Glomerular visceral epithelial cell (primary cell): ENCODE data around the gene D2HGDH.
"Not testable (repeated sequence)": the region's sequence is repeated elsewhere in the genome, so short reads cannot be mapped to it uniquely, and the experiment has no call there.

Experiments
- DNase-seq: peaks from one replicate; pipeline ENCODE4 v3.0.0-alpha.2; 2016; ENCODE audit errors: extremely low spot score

D2HGDH gene

DNA sequence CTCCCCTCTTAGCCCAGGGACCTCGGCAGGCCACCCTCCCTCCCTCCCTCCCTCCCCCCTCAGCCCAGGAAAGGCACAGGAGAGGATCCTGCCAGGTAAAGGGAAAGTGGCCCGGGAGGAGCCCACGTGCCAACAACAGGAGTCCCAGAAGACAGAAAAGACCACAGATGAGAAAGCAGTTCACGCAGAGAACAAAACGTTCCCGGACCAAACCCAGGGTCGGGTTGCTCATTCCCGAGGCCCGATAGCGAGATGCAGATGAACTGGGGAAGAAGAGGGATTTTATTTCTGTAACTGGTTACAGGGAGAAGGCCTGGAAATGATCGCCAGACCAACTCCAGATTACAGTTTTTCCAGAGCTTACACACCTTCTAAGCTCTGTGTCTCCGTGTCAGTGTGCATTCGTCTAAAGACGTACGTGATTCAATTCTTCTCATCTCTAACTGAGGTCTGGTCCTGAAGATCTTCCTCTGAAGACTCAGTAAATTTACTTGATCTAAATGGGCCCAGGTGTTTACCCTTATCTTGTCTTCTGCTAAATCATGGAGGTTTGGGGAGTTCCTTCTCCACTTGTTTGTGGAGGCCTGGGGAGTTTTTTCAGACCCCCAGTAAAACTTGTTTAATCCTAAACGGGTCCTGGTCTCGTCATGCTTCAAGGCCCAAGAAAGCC lies 73.8 kb downstream of the D2HGDH start:
- no peak for DNase-seq

DNA sequence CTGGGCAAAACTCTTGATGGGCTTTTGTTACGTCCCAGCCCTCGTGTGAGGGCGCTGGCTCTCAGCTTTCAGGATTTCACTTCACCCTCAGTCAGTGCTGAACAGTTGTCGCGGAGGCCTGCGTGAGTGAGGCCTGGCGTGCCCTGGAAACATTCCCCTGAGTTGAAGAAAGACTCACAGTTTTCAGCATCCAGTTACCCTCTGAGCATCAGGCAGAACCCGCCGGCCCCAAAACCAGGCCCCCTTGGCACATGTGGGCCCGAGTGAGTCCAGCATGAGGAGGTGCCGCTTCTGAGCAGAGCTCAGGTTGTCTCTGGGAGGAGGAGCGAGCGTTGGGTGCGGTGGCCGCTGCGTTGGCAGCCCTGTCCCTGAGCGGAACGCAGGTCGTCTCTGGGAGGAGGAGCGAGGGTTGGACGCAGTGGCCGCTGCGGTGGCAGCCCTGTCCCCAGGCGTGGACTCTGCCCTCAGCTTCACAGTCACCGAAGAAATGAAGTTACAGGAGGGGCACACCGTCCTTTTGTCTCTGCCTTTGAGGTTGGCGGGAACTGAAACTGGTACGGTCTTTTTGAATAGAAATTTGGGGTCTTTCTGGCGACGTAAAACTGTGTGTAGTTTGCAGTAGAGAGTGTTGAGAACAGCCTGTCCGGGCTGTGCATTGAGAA lies 74.4 kb downstream of the D2HGDH start, which contains the start of gene NEU4:
TSS of gene NEU4 (plus strand) at position 473 of the 662 bp plus-strand sequence. CDS start 5,292 bp downstream, outside the sequence.
- DNase-seq = no peak

DNA sequence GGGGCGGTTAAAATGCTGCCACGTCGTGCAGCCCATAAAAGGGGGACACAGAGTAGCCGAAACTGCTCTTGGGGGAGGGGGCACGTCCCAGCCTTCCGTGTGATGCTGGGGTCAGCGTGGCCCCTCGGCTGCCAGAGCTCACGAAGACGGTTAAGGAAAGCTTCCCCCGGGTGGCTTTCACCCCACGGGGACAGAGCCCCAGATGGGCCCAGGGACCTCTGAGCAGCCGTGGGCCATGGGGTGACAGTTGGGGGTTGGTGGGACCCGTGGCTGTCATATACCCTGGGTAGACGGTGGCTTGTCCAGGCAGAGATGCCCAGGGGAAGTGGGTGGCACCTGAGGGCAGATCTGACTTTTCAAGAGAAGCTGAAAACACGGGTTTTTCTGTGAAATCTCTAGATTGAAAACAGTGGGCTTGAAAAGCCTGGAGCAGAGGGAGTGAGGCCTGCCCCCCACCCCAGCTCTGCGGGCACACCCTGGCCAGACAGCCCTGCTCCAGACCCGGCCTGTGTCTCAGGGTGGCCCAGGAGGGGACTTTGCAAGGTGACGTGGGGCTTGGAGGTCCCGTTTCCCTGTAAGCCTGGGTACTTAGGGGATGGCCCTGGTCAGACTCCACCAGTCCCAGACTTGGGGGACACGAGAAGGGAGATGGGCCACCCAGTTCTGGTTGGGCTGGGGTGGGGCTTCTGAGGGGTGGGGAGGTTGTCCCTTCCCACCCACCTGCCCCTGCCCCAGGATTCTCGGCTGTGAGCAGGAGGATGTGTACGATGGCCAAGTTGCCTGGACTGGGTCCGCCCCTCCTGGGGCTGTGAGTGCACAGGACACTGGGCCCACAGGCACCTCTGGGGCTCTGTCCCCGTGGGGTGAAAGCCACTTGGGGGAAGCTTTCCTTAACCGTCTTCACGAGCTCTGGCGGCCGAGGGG lies 75.2 kb downstream of the D2HGDH start:
- no peak for DNase-seq

DNA sequence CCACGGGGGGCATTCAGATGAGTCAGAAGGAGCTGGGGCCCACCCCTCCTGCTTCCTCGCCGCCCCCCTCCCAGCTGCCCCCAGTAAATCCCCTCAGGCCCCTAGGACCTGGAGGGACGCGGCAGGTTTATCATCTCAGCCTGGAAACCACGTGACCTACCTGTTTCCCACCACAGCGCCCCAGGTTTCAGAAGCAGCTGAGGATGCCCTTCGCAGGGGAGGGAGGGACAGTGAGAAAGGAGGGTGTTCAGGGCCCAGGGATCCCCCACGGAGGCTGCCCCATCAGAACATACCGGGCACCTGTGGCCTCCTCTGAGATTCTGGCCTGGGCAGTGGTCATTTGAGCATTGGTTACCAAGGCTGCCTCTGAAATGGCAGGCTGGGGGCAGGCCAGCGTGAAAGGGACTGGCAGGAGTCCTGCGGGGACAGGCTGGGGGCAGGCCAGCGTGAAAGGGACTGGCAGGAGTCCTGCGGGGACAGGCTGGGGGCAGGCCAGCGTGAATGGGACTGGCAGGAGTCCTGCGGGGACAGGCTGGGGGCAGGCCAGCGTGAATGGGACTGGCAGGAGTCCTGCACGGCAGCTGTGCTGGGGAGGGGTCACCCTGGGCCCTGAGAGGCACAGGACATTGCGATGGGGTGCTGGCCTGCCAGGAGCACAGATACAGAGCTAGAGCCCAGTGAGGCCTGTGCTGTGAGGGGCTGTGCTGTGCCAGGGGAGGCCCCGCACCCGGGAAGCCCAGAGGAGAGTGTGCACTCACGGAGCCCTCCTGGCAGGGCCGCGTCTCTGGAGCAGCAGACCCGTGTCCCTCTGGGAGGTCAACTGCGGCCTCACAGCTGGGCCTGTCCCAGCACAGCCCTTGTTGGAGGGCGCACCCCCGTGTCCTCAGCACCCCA lies 76.1 kb downstream of the D2HGDH start:
- no peak for DNase-seq

DNA sequence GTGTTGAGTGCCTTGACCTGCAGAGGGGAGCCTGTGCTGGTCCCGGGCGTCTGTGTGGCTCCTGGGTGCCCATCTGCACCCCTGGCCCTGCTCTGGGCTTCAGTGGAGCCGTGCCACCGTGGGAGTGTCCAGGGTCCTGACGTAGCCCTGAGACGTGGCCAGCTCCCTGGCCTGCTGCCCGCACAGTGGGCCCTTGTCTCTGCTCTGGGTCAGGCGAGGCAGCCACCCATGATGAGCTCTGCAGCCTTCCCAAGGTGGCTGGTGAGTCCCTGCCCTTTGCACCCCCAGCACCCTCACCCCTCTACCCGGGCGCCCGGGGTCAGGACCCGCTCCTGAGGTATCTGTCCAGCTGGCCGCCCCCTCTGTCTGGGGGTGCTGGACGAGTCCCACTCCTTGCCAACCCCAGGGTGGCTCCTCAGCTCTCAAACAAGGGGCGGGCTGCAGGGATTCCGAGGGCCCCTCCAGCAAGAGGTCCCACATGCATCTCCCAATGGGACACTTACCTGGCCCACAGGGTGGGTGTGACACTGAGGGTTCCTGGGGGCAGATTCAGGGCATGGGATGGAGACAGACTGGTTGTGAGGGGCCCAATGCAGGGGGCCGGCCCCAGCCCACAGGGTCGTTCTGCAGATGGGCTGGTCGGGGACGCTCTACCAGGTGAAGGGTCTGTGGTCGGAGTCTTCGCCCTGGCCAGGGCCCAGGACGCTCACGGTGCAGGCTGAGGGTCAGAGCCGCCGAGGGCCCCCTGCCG lies 76.9 kb downstream of the D2HGDH start:
- DNase-seq = no peak

DNA sequence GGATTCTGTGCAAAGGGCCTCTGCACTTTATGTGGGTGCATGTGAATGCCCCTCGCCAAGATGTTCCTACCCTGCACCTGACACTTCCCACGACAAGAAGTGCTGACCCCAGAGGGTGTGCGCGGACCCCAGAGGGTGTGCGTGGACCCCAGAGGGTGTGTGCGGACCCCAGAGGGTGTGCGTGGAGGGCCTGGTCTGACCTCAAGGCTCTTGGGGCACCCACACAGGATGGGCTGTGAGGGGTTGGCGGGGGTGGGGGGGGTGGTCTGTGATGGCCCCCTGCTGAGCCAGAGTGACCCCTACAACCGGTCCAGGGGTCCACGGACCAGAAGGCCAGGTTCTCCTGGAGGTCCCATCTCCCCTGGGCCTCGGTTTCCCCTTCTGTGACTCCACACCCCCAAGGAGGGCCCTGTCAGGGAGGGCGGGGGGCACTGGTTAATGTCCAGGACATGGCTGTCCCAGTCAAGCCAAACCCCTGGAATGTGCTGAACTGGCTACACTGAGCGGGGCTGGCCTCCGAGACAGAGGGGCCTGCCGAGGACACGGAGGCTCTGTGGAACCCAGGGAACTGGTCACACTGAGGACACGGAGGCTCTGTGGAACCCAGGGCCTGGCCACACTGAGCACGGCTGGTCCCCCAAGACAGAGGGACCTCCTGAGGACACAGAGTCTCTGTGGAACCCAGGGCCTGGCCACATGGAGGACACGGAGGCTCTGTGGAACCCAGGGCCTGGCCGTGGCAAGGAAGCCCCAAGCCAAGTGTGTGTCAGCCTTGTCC lies 77.7 kb downstream of the D2HGDH start:
- DNase-seq = no peak

DNA sequence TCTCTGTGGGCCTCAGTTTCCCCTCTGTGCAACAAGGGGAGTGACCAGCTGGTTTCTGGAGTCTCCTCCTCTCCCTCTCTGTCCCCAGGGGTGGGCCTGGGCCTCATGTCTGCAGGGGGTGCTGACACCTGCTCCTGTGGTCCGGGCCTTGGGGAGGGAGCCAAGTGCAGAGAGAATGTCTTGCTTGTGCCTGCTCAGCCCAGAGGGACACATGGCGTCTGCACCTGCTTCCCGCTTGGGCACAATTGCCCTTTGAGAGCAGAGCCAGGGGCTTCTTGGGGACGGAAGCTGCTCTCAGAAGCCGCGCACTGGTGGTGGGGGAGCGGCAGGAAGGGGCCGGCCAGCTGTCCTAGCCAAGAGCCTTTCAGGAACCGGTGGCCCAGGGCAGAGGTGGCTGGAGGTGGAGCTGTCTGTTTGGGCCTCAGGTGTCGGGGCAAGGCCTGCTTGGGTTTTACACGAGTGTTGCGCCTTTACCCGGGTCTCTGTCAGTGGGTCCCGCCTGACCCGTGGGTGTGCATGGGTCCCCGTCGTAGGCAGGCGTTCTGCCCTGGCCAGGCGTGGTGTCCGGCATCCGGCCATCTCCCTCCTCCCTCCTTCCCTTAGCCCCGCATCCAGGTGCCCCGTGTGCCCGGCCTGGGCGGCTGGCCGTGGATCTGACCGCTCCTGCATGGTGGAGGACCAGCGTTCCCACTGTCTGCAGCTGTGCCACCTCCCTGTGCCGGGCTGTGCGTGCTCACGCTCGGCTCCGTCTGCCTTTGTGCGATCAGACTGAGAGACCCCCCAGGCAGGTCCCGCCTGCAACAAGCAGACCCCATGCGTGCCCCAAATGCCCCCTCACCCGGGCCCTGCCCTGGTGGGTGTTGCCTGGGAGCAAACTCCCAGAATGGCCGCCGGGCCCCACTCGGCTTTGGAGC lies 78.6 kb downstream of the D2HGDH start:
- no peak for DNase-seq

DNA sequence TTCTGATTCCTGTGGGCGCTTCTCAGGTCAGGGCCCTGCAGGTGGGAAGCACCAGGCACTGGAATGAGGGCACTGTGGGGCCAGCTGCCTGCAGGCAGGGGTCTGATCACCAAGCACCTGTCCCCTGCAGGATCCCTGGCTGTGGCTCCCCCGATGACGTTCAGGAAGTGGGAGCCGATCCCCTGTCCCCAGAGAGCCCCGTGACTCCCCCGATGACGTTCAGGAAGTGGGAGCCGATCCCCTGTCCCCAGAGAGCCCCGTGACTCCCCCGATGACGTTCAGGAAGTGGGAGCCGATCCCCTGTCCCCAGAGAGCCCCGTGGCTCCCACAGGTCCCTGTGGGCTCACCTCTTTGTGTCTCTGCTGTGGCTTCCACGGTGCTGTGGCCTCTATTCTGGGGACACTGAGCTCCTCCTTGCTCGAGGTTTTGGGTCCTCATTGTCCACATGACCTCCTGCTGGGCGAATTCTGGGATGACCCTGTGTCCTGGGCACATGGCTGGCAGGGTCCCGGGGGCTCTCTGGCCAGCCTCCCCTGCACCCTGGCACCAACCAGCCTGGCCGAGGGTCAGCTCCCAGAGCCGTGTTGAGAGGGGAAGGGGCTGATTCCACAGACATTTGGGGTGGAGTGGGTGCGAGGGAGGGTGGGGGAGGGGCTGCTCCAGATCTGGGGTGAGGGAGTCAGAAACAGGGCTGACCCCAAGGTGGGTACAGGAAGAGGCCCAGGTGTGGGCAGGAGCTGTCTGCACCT lies 79.4 kb downstream of the D2HGDH start:
- no peak for DNase-seq

DNA sequence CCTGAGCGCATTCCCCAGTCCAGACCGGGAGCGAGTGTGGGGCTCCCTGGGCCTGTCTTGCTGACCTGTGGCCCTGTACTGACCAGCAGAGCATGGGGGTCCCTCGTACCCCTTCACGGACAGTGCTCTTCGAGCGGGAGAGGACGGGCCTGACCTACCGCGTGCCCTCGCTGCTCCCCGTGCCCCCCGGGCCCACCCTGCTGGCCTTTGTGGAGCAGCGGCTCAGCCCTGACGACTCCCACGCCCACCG lies 79.9 kb downstream of the D2HGDH start:
- DNase-seq = no peak

DNA sequence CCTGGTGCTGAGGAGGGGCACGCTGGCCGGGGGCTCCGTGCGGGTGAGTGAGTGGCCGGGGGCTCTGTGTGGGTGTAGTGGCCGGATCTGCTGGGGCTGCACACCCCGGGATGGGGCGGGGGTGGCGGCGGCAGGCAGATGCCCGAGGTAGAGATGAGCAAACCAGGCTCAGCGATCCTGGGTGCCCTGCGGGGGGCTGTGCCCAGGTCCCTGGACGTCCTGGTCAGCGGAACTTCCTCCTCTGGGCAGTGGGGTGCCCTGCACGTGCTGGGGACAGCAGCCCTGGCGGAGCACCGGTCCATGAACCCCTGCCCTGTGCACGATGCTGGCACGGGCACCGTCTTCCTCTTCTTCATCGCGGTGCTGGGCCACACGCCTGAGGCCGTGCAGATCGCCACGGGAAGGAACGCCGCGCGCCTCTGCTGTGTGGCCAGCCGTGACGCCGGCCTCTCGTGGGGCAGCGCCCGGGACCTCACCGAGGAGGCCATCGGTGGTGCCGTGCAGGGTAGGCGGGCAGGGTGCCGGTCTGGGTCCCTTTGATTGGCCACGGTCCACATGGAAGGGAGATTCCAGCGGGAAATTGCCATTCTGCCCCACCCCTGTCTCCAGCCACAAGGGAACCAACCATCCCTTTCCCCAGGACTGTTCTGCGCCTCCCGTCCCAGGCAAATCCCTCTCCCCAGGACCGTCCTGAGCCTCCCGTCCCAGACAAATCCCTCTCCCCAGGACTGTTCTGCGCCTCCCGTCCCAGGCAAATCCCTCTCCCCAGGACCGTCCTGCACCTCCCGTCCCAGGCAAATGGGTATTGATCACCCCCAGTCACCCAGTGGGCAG lies 80.4 kb downstream of the D2HGDH start:
- no peak for DNase-seq

DNA sequence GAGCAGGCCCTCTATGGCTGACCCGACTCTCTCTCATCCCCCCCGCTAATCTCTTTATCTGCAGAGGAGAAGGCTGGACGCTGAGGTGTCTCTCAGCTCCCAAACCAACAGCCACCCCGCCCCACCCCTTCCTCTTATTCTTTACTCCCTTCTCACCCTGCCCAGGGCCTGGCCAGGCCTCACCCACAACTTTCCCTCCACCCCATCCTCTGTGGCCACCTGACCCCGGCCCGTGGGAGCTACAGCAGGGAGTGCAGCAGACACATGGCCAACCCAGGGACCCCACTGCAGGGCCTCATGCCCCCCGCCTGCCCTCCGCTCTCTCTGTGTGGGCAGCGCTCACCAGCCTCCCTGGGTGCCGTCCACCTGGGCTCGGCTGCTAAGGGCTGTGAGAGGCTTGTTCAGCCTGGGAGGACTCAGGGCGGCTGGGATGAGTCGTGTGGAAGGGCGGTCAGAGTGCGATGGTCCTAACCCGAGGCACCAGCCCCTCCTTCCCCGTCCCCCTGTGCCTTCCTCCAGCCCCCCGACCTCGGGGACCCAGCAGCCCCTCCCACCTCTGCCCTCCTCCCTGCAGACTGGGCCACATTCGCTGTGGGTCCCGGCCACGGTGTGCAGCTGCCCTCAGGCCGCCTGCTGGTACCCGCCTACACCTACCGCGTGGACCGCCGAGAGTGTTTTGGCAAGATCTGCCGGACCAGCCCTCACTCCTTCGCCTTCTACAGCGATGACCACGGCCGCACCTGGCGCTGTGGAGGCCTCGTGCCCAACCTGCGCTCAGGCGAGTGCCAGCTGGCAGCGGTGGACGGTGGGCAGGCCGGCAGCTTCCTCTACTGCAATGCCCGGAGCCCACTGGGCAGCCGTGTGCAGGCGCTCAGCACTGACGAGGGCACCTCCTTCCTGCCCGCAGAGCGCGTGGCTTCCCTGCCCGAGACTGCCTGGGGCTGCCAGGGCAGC lies 81.3 kb downstream of the D2HGDH start:
- no peak for DNase-seq

DNA sequence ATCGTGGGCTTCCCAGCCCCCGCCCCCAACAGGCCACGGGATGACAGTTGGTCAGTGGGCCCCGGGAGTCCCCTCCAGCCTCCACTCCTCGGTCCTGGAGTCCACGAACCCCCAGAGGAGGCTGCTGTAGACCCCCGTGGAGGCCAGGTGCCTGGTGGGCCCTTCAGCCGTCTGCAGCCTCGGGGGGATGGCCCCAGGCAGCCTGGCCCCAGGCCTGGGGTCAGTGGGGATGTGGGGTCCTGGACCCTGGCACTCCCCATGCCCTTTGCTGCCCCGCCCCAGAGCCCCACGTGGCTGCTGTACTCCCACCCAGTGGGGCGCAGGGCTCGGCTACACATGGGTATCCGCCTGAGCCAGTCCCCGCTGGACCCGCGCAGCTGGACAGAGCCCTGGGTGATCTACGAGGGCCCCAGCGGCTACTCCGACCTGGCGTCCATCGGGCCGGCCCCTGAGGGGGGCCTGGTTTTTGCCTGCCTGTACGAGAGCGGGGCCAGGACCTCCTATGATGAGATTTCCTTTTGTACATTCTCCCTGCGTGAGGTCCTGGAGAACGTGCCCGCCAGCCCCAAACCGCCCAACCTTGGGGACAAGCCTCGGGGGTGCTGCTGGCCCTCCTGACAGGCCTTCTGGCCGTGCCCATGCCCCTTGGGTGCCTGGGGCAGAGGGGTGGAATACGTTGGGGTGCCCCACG lies 82.1 kb downstream of the D2HGDH start:
- DNase-seq = no peak

DNA sequence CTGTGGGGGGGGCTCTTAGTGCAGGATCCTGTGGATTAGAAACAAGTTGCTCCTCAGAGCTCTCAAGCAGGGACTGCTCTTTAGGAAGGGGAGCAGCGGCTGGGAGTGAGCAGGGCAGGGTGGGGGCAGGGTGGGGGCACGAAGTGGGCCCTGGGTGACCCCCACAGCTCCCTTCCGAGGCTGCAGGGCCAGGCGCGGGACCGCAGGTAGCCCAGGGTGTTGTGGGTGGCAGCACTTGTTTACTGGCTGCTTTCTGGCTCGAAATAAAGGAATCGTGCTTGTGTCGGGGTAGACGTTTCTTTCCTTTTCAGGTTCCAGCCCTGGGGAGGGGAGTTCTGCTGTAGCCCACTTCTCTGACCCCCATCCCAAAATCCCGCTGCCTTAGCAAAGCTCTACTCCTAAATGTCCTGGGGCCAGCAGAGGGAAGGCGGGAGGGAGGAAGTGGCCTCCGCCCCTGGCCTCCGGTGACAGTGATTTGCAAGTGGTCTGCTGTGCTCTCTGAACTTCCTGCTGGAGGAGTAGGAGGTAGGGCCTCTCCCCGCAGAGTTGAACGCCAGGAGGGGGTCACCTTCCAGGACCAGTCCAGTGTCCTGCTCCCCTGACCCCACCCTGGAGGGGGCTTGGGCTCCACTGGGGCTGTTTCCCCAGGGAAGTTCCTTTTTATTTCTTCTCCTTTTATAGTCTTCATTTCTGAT lies 82.8 kb downstream of the D2HGDH start:
- DNase-seq = no peak

DNA sequence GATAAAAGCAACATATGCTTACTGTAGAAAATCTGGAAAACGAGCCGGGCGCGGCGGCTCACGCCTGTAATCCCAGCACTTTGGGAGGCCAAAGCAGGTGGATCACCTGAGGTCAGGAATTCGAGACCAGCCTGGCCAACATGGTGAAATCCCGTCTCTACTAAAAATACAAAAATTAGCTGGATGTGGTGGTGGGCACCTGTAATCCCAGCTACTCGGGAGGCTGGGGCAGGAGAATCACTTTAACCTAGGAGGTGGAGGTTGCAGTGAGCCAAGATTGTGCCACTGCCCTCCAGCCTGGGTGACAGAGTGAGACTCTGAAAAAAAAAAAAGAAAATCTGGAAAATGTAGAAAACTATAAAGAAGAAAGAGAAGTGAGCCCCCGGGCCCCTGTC lies 83.4 kb downstream of the D2HGDH start:
- not testable (repeated sequence) for DNase-seq
